ENCODE results near the gene MESD.

The MESD gene

GRCh38 chr15:80989518-80990478 lies at the start of gene MESD:
Gene MESD (minus strand): TSS chr15:80989819. CDS start chr15:80989791, 28 bp downstream.
- DNase-seq = peak; percentile 97

- no peak for DNase-seq
Observed at GRCh38 chr15:81038975-81039607, 49.5 kb upstream of the MESD start.

GRCh38 chr15:81037952-81038743 lies 48.5 kb upstream of the MESD start:
- DNase-seq = no peak

GRCh38 chr15:81033508-81033907 lies 43.9 kb upstream of the MESD start:
- DNase-seq = no peak

- DNase-seq = no peak
Observed at GRCh38 chr15:81032818-81033217, 43.2 kb upstream of the MESD start.

GRCh38 chr15:81032355-81032754 lies 42.7 kb upstream of the MESD start:
- no peak for DNase-seq

GRCh38 chr15:81031203-81031602 lies 41.6 kb upstream of the MESD start:
- no peak for DNase-seq

GRCh38 chr15:81030301-81030750 lies 40.7 kb upstream of the MESD start:
- DNase-seq = no peak

GRCh38 chr15:81029414-81030300 lies 40.0 kb upstream of the MESD start:
- no peak for DNase-seq

- DNase-seq = no peak
Observed at GRCh38 chr15:81026836-81027599, 37.4 kb upstream of the MESD start.

- no peak for DNase-seq
Observed at GRCh38 chr15:81025721-81026370, 36.2 kb upstream of the MESD start.

GRCh38 chr15:81024936-81025335 lies 35.3 kb upstream of the MESD start:
- DNase-seq = no peak

- DNase-seq = no peak
Observed at GRCh38 chr15:81024265-81024872, 34.8 kb upstream of the MESD start.

GRCh38 chr15:81023483-81024264 lies 34.1 kb upstream of the MESD start:
- peak; percentile 70 for DNase-seq

- DNase-seq = no peak
Observed at GRCh38 chr15:81021321-81021720, 31.7 kb upstream of the MESD start.

- DNase-seq = no peak
Observed at GRCh38 chr15:81018197-81018596, 28.6 kb upstream of the MESD start.

- DNase-seq = no peak
Observed at GRCh38 chr15:81016489-81017068, 27.0 kb upstream of the MESD start.

- peak; percentile 79 for DNase-seq
Observed at GRCh38 chr15:81015621-81016488, 26.2 kb upstream of the MESD start.
